Measurements from ENCODE around the gene ZG16. TPM values are rescaled to one million over a fixed set of nuclear protein-coding genes. Genes with fewer than 3 reads are reported as not detected.
A peak's percentile ranks its signal among the peaks of the same experiment; 100 is the strongest.
"Not testable (repeated sequence)": the region's sequence is repeated elsewhere in the genome, so short reads cannot be mapped to it uniquely, and the experiment has no call there.

The ZG16 gene
- total RNA-seq, 1 experiment from 2014 or later: not detected

DNA sequence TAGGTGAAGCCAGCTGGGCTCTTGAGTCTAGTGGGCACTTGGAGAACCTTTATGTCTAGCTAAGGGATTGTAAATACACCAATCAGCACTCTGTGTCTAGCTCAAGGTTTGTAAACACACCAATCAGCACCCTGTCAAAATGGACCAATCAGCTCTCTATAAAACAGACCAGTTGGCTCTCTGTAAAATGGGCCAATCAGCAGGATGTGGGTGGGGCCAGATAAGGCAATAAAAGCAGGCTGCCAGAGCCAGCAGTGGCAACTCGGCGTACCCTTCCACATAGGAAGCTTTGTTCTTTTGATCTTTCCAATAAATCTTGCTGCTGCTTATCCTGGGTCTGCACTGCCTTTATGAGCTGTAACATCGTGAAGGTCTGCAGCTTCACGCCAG lies 29.3 kb upstream of the ZG16 start:
- not testable (repeated sequence) for DNase-seq (ENCODE audit: low read depth)

DNA sequence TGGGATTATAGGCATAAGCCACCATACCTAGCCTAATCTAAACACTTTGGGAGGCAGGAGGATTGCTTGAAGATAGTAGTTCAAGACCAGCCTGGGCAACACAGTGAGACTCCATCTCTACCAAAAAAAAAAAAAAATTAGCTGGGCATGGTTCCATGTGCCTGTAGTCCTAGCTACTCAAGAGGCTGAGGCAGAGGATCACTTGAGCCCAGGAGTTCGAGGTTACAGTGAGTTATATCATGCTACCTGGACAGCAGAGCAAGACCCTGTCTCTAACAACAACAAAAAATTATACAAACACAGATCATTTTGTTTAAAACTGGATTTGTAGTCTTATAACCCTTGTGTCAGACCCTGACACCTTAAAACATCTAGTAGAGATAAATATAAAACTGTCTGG lies 24.5 kb upstream of the ZG16 start:
- DNase-seq (ENCODE audit: low read depth): no peak

DNA sequence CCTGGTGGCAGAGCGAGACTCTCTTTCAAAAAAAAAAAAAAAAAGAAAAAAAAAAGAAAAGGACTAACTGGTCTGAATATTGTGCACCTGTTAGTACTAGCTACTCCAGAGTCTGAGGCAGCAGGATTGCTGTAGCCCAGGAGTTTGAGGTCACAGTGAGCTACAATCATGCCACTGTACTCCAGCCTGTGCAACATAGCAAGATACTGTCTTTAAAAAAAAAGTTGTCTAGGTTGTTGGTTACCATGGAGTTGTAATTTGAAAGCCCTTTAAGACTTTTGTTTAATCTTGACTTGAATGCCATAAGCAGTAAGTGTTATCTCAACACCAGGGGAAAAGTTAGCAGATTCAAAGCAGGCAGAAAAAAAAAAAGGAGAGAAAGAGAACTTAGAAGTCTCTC lies 21.4 kb upstream of the ZG16 start:
- no peak for DNase-seq (ENCODE audit: low read depth)

DNA sequence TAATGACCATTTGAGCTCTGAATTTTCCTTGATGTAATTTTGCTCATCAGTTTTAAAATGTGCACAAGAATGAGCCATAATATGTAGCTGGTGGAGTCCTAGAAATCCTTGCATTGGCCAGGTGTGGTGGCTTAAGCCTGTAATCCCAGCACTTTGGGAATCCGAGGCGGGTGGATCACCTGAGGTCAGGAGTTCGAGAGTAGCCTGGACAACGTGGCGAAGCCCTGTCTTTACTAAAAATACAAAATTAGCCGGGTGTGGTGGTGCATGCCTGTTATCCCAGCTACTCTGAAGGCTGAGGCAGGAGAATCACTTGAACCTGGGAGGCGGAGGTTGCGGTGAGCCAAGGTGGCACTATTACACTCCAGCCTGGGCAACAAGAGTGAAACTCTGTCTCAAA lies 21.0 kb upstream of the ZG16 start:
- not testable (repeated sequence) for DNase-seq (ENCODE audit: low read depth)

DNA sequence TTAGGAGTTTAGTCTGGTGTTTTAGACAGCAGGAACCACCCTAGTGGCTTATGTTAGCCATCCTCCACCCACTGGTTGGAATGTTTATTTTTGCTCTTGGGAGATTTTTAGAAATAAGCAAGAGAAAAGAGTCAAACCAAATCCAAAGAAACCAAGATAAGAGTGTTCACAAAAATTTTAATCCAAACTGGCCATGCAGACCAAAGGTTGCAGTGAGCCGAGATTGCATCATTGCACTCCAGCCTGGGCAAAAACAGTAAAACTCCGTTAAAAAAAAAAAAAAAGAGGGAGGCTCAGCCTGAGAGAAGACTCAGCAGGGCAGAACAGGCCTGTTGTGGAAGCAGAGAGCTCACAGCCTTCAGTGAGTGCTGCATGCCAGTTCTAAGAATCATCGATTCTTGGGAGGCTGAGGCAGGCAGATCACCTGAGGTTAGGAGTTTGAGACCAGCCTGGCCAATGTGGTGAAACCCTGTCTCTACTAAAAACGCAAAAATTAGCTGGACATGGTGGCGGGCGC lies 20.0 kb upstream of the ZG16 start:
- DNase-seq (ENCODE audit: low read depth): no peak

DNA sequence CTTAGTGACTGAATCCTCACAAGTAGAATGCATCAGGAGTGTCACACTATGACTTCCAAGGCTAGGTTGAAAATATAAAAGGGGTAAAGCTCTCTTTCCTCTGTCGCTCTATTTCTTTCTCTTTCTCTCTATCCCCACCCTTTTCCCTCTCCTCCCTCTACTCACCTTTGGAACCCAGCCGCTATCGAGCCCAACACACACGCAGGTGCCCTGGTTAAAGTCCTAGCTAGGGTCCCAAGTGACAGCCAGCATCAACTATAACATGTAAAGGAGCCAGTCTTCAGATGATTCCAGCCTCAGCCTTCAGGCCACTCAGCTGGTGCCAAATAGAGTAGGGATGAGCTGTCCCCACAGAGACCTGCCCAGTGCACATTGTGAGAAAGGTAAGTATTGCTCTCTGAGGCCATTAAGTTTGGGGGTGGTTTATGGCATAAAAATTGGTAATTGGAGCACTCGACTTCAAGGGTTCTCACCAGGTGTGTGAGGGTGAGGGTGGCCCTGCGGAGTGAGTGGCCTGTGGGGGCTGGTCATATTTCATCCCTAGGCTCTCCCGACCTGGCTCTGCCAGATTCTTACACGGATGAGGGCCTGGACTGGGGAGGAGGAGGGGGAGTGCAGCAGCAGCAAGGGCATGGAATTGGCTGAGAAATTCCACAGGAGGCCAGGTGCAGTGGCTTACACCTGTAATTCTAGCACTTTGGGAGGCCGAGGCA lies 17.3 kb upstream of the ZG16 start:
- no peak for DNase-seq (ENCODE audit: low read depth)

DNA sequence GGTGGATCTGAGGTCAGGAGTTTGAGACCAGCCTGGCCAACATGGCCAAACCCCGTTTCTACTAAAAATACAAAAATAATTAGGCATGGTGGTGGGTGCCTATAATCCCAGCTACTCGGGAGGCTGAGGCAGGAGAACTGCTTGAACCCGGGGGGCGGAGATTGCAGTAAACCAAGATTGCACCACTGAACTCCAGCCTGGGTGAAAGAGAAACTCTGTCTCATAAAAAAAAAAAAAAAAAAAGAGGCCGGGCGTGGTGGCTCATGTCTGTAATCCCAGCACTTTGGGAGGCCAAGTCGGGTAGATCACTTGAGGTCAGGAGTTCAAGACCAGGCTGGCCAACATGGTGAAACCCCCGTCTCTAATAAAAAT lies 16.8 kb upstream of the ZG16 start:
- not testable (repeated sequence) for DNase-seq (ENCODE audit: low read depth)

DNA sequence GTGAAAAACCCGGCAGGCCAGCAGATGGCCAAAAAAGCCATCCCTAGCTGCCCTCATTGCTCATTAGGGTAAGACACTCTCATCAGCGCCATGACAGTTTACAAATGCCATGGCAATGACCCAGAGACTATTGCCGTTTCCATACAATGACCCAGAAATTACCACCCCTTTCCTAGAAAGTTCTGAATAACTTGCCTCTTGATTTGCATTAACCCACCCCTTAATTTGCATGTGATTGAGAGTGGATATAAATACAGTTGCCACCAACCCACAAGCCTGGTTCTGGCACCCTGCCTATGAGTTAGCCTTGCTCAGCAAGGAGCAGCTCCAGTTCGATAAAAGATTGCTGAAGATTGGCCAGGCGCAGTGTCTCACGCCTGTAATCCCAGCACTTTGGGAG lies 16.2 kb upstream of the ZG16 start:
- no peak for DNase-seq (ENCODE audit: low read depth)

DNA sequence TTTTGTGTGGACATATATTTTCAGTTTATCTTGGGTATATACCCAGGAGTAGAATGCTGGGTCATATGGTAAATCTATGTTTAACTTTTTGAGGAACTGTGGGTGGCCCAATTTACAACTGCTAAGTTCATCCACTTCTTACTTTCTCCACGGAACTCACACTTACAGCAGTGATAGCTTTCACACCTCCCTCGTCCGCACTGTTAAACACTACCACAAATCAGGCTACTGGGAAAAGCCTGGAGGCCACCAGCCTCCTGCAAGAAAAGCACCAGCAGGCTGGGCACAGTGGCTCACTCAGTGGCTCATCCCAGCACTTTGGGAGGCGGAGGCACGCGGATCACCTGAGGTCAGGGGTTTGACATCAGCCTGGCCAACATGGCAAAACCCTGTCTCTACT lies 14.7 kb upstream of the ZG16 start:
- DNase-seq (ENCODE audit: low read depth): no peak

DNA sequence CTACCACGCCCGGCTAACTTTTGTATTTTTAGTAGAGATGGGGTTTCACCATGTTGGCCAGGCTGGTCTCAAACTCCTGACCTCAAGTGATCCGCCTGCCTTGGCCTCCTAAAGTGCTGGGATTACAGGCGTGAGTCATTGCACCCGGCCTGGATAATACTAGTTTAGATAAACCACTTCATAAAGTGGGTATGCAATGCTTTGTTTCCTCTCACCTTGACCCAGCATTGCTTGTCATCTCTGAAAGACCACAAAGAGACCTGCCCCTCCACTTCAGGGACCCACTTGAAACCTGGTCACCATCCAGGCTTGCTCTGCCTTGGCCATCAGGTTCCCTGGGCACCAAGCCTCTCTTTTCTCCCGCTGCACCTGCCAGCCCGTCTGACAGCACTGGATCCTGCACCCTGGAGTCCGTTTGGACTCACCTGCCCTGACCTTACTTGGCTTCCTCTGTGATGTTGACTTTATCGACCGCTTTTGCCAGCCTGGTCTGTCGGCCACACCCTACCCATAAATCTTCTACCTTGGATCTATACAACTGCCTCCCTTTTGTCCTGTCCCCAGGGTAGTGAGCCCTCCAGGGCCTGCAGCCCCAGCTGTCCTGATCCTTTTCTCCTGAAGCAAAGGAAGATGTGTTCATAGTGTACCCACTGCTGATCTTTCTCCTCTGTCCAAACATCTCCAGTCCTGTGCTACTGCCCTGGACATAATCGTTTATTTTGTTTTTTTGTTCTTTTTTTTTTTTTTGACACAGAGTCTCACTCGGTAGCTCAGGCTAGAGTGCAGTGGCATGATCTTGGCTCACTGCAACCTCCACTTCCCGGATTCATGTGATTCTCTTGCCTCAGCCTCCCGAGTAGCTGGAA lies 12.7 kb upstream of the ZG16 start:
- DNase-seq (ENCODE audit: low read depth): peak; percentile 13

DNA sequence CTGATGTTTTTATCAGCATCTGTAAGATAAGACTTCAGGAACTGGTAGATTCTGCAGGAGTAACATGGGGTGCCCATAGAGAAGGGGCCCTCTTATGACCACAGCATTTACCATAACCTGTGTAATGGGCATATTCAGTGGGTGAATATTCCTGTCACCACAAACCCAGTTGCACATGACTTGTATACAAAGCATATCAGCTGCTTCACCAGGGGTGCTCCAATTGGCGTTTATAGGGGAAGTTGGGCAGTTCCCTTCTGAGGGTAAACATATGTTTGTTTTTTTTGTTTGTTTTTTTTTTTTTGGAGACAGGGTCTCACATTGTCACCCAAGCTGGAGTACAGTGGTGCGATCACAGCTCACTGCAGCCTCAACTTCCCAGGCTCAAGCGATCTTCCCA lies 11.5 kb upstream of the ZG16 start:
- no peak for DNase-seq (ENCODE audit: low read depth)

DNA sequence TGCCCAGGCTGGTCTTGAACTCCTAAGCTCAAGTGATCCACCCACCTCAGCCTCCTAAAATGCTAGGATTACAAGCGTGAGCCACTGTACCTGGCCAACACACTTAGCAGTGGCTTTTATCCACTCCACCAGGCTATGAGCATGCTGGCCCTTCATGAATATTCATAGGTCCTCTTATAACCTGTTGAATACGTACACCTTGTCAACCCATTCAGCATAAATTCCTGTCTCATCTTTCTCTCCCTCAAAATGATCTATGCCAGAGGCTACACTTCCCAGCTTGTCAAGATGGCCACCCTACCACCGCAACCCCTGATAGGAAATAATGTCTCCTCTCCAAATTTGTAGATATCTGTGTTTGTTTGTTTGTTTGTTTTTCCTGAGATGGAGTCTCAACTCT lies 11.0 kb upstream of the ZG16 start:
- DNase-seq (ENCODE audit: low read depth): no peak

DNA sequence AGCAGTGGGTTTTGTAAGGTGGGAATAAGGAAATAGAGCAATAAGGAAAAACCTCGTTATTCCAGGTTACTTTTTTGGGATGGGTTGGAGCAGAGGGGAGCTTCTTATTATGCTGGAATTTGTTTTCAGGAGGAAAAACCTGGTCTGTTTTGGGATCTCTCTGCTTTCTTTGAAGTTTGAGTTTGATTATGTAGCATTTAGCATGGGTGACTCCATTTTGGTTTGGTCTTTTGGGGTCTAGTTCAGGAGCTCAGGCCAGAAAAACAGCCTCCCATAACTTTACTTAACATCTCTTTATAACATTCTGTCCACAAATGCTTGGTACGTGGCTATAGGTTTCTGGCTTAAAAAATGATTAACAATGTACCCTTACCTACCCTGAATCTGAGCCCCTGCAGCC lies 8.5 kb upstream of the ZG16 start:
- no peak for DNase-seq (ENCODE audit: low read depth)

DNA sequence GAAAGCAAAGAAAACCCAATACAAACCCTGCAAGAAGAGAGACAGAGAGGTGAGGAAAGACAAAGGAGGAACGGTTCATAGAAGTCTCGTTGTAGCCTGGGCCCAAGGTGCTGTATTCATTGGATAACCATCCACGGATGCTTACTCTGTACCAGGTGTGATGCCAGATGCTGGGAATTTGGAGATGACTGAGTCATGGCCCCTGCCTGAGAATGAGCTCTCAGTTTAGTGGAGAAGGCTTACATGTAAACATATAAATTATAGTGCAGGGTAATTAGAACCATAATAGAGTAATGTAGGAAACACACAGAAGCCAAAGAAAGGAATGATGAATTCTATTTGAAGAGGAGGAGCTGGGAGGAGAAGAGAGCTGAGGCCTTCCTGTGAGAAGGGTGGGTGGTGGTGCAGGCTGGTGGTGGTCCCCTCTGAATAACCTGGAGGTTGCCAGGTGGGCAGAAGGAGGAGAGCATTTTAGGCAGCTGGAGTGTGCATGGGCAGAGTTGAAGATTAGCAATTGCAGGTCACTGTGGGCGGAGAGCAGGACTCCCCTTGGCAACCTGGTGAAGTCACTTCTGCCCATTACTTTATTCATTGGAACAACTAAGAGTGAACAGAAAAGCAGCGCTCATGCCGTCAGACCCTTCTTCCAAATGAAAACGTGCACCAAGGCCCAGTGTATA lies 7.7 kb upstream of the ZG16 start:
- no peak for DNase-seq (ENCODE audit: low read depth)

DNA sequence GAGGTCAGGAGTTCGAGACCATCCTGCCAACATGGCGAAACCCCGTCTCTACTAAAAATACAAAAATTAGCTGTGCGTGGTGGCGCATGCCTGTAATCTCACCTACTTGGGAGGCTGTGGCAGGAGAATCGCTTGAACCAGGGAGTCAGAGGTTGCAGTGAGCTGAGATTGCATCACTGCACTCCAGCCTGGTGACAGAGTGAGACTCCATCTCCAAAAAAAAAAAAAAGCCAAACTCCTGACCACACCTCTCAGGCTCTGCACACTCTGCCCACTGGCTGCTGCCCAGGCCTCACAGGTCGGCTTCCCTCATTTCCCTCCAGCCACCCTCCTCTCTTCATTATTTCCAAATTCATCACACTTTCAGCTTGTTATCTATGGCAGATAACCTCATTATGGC lies 5.7 kb upstream of the ZG16 start:
- not testable (repeated sequence) for DNase-seq (ENCODE audit: low read depth)

DNA sequence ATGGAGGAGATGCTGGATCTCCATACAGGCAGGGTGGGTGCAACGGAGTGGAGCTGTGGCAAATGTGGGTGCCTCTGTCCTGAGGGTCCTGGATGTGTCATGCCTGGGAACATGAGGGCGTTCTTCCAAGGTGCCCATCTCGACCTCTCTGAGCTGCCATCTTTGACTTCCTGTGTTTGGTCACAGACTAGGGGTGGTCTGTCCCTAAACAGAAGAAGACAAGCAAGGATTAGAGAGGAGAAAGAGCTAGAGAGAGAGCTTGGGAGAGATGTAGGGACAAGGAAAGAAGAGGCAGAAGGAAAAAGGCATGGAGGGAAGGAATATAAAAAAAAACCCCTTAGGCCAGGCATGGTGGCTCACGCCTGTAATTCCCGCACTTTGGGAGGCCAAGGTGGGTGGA lies 3.3 kb upstream of the ZG16 start:
- DNase-seq (ENCODE audit: low read depth): no peak

DNA sequence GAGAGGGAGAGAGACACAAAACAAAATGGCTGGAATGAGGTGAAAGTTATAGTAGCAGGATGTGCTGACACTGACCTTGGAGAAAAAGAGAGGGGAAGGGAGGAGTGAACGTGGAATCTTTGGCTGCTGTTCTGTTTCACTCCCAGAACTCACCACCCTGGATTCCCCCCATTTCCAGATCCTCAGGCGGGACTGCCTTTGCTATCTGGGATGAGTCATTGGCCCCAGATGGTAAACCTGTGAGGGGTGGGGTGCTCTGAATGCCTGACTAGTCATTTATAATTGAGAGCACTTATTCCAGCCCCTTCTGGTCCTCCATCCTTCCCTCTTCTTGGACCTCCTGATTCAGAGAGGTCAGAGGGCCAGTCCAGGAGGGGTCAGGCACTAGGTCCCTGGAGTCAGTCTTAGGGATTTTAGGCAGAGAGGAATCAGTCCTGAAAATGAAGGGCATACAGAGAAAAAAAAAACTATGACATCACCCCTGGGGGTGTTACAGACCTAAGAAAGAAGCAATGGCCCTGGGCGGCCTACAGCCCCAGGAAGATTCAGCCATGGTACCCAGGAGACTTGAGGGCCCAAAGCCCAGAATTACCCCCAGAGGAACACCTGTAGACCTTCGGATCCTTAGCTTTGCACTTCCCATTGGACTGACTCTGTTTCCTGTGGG lies 2.2 kb upstream of the ZG16 start:
- DNase-seq (ENCODE audit: low read depth): peak; percentile 74

DNA sequence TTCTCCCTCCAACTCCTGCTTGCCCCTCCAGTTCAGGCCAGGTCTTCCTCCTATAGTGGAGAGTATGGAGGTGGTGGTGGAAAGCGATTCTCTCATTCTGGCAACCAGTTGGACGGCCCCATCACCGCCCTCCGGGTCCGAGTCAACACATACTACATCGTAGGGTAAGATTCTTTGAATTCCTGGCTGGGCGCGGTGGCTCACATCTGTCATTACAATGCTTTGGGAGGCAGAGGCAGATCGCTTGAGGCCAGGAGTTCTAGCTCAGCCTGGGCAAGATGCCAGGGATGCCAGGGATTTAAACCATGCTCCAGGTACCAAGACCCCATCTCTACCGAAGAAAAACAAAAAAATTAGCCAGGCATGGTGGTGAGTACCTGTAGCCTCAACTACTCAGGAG lies 1.4 kb downstream of the ZG16 start:
- no peak for DNase-seq (ENCODE audit: low read depth)

DNA sequence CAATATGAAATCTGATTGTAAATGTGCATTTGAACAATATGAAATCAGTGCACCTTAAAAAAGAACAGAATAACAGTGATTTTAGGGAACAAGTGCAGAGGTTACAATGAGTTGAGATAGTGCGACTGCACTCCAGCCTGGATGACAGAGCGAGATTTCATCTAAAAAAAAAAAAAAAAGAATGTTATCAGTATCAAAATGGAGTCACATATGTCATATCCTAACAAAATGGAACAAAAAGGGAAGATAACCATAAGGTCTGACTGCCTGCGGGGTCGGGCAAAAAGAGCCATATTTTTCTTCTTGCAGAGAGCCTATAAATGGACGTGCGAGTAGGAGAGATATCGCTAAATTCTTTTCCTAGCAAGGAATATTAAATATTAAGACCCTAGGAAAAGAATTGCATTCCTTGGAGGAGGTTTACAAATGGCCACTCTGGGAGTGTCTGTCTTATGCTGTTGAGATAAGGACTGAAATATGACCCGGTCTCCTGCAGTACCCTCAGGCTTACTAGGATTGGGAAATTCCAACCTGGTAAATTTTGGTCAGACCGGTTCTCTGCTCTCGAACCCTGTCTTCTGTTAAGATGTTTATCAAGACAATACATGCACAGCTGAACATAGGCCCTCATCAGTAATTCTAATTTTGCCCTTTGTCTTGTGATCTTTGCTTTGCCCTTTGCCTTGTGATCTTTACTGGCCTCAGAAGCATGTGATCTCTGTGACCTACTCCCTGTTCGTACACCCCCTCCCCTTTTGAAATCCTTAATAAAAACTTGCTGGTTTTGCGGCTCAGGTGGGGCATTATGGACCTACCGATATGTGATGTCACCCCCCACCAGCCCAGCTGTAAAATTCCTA lies 5.3 kb downstream of the ZG16 start:
- not testable (repeated sequence) for DNase-seq (ENCODE audit: low read depth)

DNA sequence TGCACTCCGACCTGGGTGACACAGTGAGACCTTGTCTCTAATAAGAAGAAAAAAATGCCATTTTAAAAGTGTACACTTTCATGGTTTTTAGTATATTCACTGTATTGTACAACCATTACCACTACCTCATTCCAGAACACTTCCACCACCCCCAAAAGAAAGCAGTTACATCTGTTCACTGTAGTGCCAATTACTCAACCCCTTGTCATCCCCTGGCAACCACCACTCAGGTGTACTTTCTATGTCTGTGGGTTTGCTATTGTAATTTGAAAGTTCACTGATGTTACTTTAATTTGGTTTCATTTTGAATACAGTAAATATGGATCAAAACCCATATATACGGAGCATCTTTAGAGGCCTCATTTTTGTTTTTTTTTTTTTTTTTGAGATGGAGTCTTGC lies 6.1 kb downstream of the ZG16 start:
- no peak for DNase-seq (ENCODE audit: low read depth)

DNA sequence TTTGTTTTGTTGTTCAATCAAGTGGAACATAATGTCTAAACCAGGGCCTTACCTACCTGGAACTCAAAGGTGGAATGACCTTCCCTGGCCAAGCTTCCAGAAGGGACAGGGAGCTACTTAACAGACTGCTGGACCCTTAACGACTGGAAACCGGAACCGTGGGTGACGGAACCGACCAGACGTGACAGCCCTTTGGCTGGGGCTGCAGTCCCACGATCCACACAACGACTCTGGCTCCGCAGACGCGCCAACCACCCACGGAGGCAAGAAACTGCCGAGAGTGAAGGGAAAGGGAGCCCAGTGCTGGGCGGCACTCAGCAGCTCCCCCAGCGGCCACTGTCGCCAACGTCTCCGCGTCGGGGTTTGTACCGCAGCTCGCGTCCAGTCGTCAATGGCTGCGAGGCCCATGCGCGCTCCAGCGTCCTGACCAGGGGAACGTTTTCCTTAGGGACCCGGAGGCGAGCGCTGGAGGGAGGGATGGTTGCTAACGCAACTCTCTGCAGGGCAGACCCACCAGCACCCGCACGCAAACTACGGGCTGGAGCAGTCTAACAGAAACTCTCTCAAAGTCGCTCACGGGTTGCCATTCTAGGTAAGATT lies 6.9 kb downstream of the ZG16 start:
- DNase-seq (ENCODE audit: low read depth): peak; percentile 80
